Activated CD4-positive, alpha-beta T cell treated with anti-CD3 and anti-CD28 coated beads, Interleukin-2, Interleukin-4, amounts not matched to agents 100 ng/mL and 50 ng/mL, durations not matched to agents 16 hours and 8 hours (primary cell): ENCODE data around the gene HGD.
"Not testable (repeated sequence)": the region's sequence is repeated elsewhere in the genome, so short reads cannot be mapped to it uniquely, and the experiment has no call there.

Experiments used
- DNase-seq: peaks from one replicate; pipeline ENCODE4 v3.0.0-alpha.2; 2020; ENCODE audit warnings: low spot score

The HGD gene

DNA sequence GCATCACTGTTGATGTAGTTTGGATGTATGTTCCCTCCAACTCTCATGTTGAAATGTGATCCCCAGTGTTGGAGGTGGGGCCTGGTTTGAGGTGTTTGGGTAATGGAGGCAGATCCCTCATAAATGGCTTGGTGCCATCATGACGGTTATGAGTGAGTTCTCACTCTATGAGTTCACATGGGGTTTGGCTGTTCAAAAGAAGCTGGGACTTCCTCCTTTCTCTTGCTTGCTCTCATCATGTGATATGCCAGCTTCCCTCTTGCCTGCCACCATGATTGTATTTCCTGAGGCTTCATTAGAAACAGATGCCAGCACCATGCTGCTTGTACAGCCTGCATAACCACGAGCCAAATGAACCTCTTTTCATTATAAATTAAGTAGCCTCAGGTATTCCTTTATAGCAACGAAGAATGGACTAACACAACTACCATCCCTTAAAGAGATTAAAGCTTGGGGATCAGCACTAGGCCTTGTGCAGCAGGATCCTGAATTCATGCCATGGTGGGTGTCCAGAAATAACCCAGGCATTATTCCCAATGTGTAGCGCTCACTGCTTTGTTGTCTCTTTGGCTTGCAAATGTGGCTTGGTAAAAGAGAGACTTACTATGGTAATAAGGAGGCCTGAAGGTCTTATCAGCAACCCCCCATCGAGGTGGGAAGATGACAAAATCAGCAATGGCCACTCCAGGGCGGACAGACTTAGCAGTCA lies 44.0 kb downstream of the HGD start:
- no peak for DNase-seq

DNA sequence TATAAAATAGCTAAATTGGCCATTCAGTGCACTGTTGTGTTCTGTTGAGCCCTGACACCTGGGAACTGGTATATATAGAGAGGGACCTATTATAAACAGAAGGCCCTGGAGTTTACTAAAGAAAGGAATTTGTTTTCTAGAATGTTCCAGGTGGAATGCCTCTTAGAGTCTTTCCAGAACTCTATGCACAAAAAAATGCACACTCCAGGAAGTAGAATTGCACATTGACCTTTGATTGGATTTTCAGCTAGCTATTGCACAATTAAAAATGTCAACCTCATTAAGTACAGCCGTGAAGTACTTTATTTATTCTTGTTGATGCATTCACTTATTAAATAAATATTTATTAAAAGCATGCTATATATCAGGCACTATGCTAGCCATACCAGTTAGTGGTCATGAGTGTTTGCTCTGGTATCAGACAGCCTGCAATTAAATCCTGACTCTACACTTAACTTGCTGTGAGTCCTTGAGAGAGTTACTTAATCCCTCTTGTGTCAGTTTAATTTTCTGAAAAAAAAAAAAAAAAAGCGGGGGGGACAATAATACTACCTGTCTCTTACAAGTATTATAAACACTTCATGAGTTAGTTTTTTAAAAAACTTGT lies 45.1 kb downstream of the HGD start:
- DNase-seq: no peak

DNA sequence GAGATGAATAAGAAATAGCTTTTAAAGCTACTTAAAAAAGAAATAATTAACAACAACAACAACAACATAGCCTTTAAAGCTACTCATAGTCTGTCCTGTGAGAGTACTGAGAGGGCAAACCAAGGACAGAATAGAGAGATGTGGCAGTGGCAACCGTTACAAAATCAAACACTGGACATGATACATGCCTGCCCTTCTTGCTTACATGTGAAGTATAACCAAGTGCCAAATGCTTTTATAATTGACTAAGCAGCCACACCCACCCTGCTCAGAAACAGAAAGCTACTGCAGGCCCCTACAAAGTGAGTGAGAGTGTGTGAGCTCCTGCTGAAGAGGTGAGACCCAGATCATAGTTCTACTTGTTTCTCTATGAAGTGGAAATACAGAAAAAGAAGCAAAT lies 47.5 kb downstream of the HGD start:
- no peak for DNase-seq

DNA sequence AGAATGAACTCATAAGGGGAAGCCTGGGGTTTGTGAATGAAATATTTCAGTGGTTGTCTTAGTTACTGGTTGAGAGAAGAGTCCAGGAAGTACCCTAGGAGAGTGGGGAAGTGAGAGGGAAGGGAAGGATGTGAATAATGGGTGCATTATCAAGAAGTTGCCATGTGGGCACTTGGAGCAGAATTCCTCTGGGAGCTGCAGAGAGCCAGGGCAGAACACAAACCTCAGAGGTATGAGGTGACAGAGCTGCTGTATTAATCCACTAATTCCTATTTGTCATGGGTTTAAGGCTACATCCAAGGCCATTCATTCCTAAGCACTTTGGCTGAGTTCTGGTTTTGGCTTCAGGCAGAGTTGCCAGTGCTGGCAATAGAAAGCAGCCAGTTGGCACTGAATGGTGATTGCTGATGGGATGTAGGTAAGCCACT lies 56.9 kb downstream of the HGD start:
- DNase-seq: no peak

DNA sequence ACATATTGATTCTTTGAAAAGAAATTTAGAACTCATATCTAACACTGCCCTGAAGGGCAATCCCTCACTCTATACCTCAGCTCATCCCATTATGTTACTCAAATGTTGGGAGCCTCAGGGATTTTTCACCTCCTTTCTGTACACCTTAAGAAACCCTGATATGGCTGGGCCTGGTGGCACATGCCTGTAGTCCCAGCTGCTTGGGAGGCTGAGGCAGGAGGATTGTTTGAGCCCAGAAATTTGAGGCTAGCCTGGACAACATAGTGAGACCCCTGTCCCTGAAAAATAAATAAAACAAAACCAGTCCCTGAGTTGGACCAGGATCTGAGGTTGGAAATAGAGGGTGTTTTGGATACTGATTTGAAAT lies 58.3 kb downstream of the HGD start:
- DNase-seq: no peak

DNA sequence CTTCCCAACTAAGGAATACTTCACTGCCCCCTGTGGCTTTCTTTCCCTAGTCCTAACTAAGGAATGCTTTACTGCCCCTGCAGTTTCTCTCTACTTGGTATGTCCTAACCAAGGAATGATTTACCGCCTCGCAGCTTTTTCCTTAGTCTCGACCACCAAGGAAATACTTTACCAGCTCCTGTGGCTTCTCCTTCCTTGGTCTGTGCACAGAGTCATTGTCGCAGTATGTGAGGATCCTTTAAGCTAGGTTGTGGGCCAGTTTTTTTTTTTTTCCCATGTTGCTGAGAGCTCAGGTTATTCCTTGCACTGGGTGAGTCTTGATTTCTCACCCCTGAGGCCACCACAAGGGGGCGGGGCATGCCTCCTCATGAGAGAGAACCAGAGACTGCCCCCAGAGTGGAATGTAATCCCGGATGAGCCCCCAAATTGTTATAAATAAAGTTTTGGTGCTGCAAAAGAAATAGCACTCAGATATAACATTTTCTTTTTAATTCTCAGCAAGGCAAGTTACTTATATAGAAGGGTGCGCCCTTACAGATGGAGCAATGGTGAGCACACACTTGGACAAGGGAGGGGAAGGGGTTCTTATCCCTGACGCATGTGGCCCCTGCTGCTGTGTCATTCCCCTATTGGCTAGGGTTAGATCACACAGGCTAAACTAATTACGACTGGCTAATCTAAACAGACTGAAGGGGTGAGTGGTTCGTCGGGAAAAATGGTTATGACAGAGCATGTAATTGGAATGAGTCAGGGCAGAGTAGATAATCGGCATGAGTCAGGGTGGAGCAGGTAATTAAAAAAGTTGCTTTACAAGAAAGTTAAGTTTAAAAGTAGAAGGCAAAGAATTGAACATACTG lies 58.9 kb downstream of the HGD start:
- DNase-seq: no peak

DNA sequence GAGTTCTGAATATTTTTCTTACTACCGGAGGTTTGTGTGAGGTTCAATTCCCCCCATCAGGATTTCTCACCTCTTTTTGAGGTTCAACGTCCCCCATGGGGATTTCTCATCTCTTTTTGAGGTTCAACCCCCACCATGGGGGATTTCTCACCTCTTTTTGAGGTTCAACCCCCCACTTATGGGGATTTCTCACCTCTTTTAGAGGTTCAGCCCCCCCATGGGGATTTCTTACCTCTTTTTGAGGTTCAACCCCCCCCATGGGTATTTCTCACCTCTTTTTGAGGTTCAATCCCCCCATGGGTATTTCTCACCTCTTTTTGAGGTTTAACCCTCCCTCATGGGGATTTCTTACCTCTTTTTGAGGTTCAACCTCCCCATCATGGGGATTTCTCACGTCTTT lies 59.6 kb downstream of the HGD start:
- DNase-seq: no peak

DNA sequence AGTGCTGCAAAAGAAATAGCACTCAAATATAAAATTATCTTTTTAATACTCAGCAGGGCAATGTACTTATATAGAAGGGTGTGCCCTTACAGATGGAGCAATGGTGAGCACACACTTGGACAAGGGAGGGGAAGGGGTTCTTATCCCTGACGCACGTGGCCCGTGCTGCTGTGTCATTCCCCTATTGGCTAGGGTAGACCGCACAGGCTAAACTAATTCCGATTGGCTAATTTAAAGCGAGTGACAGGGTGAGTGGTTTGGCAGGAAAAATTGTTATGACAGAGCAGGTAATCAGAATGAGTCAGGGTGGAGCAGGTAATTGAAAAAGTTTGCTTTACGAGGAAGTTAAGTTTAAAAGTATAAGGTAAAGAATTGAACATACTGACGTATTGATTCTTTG lies 65.3 kb downstream of the HGD start:
- not testable (repeated sequence) for DNase-seq

DNA sequence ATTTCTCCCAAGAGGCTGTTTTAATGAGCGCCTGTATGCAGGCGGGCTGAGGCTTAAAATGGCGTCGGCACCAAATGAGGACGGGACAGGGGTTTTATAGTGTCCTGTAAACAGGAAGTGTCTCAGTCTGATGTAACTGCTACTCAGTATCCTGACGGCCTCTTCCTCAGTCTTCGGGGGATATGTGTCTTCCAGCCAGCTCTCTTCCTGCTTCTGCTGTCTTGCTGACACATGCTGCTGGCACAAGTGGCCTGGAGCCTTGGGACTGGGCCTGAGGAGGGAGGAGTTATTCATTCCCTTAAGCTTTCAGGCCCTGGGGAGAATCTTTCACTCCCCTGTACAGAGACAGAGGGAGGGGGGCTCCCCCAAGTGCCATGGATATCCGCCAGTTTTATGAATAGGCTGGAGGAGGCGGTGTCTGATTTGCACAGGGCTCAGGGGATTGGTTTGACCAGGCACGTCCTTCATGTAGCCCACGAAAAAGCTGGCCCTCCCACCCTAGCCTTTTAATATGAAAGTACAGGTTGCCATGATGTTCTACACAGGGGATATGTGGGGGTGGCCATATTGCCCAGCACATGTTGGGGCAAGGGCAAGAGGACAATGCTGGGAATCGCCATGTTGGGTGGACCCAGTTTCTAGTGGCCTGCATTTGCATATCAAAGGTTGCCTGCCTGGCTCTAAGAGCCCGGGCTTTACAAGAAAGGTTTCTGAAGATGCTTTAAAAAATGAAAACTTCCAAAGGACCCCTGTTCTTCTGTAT lies 66.0 kb downstream of the HGD start:
- no peak for DNase-seq

DNA sequence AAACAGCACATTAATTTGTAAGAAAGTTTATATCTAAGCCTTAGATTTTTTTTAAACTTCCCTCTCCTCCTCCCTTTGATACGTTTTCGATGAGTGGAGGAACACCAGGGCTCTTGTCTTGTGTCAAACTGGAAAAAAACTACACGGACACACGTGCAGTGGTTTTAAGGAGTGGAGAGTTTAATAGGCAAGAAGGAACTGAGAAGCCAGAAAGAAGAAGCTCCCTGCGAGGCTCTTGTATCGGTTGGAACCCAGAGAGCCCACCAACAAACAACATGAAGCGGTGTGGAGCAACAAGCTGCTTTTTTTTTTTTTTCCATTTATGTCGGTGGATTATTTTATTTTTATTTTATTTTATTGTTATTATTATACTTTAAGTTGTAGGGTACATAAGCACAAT lies 67.3 kb downstream of the HGD start:
- no peak for DNase-seq

DNA sequence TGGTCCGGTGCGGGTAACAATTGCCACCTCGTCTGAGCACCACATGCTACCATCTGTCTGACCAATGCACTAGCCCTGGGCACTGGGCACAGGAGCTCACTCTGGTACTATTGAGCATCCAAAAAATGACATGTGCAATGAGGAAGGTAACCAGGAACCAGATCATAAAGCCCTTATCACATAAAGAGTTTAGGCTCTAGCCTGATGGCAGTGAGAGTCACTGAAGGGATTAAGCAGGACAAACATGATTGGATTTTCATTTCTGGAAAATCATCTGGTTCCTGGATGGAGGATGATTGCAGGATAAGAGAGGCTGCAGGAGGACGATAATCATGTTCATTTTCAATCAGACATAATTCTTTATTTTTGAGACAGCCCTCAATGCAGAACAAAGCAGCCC lies 73.5 kb downstream of the HGD start:
- DNase-seq: no peak

DNA sequence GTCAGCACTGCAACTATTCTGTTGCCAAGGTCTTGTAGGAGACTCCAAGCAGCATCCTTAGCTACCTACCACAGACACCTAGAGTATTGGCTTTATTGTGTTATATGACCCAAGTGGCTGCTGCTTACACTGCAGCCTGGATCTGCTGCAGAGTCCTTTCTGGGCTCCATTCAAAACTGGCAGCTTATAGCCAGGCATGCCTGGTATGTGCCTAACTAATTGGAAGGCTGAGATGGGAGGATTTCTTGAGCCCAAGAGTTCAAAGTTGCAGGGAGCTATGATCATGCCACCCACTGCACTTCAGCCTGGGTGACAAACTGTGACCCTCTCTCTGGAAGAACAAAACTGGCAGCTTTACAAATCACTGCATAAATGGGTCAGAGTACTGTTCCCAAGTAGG lies 77.3 kb downstream of the HGD start:
- no peak for DNase-seq

DNA sequence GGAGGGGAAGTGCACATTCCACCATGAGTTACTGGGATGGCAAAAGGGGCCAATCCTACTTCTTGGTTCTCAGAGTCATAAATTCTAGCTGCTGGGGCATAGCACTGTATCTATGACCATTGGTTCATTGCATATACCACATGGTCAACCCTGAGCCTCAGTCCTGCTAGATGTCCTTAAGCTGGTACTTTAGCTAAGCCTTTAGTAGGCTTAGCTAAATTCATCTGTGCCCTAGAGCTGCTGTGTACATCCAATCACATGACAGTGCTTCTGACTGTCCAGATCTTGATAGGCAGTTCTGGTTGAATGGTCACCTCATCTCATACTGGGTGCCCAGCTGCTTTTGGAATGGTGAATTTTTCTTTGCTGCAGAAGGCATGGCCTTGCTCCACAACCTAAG lies 77.7 kb downstream of the HGD start:
- no peak for DNase-seq

DNA sequence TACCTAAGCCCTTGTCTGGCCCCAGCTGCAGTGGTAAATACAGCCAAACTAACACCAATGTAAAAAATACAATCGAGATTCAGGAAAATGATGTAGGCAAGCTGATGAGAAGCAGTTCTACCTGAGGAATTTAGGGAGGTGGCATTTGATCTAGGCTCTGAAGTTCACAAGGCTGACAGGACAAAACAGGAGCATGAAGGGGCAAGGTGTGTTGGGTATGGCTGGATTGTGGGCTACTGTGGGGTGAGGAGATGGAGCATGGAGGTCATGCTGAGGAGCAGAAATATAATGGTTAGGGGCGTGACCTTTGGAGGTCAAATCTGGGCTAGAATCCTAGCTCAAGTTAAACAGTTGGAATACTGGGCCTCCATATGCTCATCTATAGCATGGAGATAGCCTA lies 79.4 kb downstream of the HGD start:
- DNase-seq: no peak

DNA sequence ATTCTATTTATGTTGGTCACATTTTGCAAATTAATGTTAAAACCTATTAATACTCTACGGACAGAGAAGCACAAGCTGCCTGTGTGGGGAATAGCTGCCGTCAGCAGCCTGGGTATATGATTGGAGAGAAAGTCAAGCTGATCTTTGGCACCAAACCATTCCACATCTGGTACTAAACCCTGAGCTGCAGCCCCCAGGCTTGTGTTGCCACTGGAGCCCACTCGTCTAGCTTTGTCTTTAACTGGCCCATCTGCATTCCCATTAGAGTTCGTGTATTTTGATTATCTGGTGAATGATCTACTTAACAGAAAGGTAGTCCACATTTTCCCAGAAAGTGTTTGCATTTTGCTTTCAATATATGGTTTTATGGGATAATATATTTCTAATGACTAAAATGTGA lies 80.5 kb downstream of the HGD start:
- no peak for DNase-seq

DNA sequence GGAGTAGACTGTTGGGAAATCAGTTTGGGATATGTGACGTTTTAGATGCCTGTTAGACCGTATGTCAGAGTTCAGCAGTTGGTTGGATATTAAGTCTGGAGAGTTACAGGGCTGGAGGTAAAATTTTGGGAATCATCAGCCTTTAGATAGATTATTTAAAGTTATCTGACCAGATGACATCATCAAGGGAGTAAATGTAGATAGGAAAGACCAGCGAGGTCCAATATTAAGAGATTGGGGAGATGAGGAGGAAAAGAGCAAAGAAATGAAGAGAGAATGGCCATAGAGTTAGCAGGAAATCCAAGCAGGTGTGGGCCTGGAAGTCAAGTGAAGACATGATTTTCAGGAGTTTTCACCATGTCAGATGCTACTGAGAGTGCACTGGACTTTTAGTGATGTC lies 82.8 kb downstream of the HGD start:
- DNase-seq: no peak

DNA sequence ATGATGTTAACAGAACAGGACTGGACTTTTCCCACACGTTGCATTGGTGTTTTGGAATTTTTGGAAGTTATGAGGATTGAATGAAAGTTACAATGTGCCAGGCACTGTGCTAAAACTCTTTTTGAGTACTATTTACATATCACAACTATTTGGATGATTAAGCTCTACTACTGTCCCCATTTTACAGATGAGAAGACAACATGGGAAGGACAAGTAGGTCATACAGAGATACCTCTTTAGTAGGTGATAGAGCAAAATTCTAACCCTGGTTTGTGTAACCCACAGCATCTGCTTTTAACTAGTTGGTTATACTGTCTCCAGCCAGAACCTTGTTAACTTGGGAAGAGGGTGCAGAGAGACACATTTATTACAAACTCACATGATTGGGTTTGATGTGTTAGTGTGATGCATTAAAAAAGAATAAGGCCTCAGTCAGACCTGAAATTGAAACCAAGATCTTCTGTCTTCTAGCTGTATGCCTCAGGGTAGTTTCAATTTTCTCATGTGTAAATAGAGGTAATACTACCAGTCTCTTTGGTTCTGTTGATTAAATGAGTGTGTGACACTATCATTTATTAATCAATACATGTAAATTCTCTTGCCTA lies 84.5 kb downstream of the HGD start:
- peak; percentile 38 for DNase-seq

DNA sequence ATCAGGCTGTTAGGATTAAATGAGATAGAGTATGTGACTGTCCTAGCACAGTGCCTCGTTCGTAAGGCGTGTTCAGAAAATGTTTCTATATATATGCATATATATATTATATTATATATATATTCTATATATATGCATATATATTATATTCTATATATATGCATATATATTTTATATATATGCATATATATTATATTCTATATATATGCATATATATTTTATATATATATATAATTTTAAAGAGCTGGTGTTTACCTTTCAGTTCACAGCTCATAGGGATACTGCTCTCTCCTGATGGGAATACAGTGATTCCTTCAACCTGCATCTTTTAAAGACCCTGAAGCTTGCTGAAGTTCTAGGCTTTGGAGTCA lies 85.2 kb downstream of the HGD start:
- no peak for DNase-seq

DNA sequence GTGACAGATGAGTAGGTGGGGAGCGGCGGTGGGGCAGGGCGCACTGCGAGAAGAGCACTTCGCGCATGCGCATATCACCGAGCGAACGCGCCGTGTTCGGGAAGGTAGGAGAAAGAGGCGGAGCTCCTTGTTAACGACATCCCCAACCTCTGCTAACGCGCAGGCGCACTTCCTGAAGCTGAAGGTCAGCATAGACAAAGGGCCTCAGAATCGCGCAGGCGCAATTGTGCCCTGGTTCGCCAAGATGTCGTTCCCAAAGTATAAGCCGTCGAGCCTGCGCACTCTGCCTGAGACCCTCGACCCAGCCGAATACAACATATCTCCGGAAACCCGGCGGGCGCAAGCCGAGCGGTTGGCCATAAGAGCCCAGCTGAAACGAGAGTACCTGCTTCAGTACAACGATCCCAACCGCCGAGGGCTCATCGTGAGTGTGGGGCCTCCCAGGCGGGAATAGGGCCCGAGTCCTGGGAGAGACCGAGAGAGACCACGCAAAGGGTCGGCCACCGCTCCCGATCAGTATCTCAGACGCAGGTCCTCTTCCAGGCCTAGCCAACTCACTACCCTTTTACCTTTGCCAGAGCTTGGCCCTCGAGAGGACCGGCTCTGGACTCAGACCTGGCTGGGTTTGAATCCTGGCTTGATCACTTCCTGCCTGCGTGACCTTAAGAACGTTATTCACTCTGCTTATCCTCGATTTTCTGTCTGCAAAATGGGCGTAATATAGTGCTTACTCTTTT lies 85.8 kb downstream of the HGD start, which contains the start of gene NDUFB4:
NDUFB4 (plus strand) TSS at position 221 of the 737 bp plus-strand sequence; CDS start at position 245, 24 bp downstream.
- DNase-seq: peak; percentile 97

DNA sequence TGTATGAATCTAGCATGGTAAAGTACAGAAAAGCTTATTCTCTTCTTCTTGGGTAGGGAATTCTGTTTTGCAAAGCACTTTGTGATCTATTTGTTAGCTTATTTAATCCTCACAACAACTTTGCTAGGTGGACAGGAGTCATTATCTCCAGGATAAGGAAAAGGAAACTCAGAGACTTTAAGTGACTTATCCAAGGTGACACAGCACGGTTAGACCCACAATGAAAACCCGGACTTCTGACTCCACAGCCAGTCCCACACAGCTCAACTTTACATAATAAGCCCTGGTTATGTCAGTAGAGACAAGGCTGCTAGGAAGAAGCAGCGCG lies 86.3 kb downstream of the HGD start:
- no peak for DNase-seq

DNA sequence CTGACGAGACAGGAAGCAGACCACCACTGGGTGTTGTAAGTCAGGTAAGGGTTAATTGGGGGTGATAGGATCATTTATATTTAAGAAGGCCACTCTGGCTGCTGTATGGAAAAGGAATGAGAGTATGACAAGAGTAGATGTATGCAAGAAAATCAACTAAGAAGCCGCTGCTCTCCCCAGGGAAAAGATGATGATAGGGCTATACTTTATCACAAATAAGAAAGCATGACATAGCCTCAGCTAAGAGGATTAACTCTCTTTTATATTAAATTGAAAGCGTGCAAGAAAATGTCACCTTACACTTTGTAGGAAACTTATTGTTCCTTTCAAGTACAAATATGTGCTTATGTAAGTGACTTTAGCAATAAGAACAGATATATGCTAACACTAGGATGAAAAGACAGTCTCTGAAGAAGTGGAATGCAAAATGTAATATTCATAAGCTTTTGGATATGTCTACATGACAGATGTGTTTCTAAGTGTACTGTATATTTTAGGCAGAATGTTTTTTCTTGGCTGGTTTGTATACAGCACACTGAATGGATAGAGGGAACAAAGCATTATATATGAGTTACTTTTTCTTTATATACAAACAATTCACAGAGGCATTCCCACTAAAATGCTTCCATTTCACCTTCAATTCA lies 94.6 kb downstream of the HGD start:
- no peak for DNase-seq
